KMS-11 (cell line): ENCODE data around the gene IL1RAPL2.
"Not testable (repeated sequence)": the region's sequence is repeated elsewhere in the genome, so short reads cannot be mapped to it uniquely, and the experiment has no call there.

ENCODE experiments used
- H2AFZ ChIP-seq: fragments of 200-600 bp; sonication (generic); 2 replicates; pipeline ENCODE4 v1.6.1; 2016; ENCODE audit warnings: antibody characterized with exemption, mixed run types, low read depth
- H3K27ac ChIP-seq: fragments of 200-600 bp; sonication (generic); 2 replicates; pipeline ENCODE4 v1.6.1; 2016; ENCODE audit warnings: mild to moderate bottlenecking, mixed run types
- H3K27me3 ChIP-seq: fragments of 200-600 bp; sonication (generic); 2 replicates; pipeline ENCODE4 v1.6.1; 2017; ENCODE audit warnings: mild to moderate bottlenecking, low read depth, mixed run types, moderate library complexity; ENCODE audit not compliant: insufficient read depth
- H3K36me3 ChIP-seq: fragments of 200-600 bp; sonication (generic); 2 replicates; pipeline ENCODE4 v1.6.1; 2017; ENCODE audit warnings: mild to moderate bottlenecking, mixed run types; ENCODE audit not compliant: insufficient read depth
- H3K4me1 ChIP-seq: fragments of 200-600 bp; sonication (generic); 2 replicates; pipeline ENCODE4 v1.6.1; 2016; ENCODE audit warnings: mild to moderate bottlenecking, low read depth, mixed run types; ENCODE audit not compliant: poor library complexity, severe bottlenecking
- H3K4me2 ChIP-seq: fragments of 200-600 bp; sonication (generic); 2 replicates; pipeline ENCODE4 v1.7.0; 2016; ENCODE audit warnings: mild to moderate bottlenecking, mixed run types
- H3K4me3 ChIP-seq: fragments of 200-600 bp; sonication (generic); IDR thresholded peaks from 2 replicates; pipeline ENCODE4 v1.6.1; 2017; ENCODE audit warnings: low read depth, low read length, mixed read lengths; ENCODE audit not compliant: insufficient read depth
- H3K79me2 ChIP-seq: fragments of 200-600 bp; sonication (generic); 2 replicates; pipeline ENCODE4 v1.6.1; 2016; ENCODE audit warnings: low read depth, mixed run types; ENCODE audit not compliant: insufficient read depth
- H3K9ac ChIP-seq: fragments of 200-600 bp; sonication (generic); 2 replicates; pipeline ENCODE4 v1.6.1; 2016; ENCODE audit warnings: mild to moderate bottlenecking, mixed run types
- H4K20me1 ChIP-seq: fragments of 200-600 bp; sonication (generic); 2 replicates; pipeline ENCODE4 v1.6.1; 2016; ENCODE audit warnings: mild to moderate bottlenecking, mixed run types; ENCODE audit not compliant: insufficient read depth
- CTCF ChIP-seq: fragments of 200-600 bp; sonication (generic); conservative IDR thresholded peaks from 2 replicates; pipeline ENCODE4 v1.6.1; 2017; ENCODE audit warnings: low read depth, mild to moderate bottlenecking, antibody characterized with exemption, low read length, moderate library complexity, mixed read lengths

The IL1RAPL2 gene

GRCh38 chrX:104665691-104666090, 99.7 kb downstream of the IL1RAPL2 start:
- Histone ChIP-seq H3K4me2 (no peak overlapping the region), H2AFZ (no peak overlapping the region), H3K4me1 (peaks cover 11% of the 10 kb centered on the region), H3K79me2 (no peaks in the 10 kb centered on the region), H3K9ac (no peak overlapping the region), H3K27ac (no peak overlapping the region), H3K27me3 (no peaks in the 10 kb centered on the region), H3K4me3 (no peak overlapping the region), H4K20me1 (no peaks in the 10 kb centered on the region), H3K36me3 (no peaks in the 10 kb centered on the region)
- no peak for TF ChIP-seq CTCF

DNA sequence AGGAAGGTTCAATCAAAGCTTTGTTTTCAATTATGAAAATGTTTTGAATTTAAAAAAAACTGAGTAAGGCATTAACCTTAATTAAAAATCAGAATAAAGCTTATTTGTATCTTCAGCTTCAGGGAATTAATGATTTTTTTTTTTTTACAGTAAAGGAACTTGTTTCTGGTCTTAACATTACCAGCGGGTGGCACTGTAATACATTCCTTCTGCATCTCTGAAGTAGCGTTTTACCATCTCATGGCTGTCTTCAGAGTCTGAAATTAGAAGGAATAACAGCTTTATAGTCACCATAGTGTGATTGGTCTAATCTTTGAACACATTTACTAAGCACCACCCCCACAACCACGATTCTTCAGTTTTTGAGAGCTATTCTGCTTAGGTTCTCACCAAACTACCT, 102.6 kb downstream of the IL1RAPL2 start:
- H3K27ac ChIP-seq, result no peak overlapping the region
- H3K27me3 ChIP-seq, result no peaks in the 10 kb centered on the region
- no peaks in the 10 kb centered on the region for H3K4me1 ChIP-seq
- no peaks in the 10 kb centered on the region for H4K20me1 ChIP-seq
- no peak overlapping the region for H3K4me3 ChIP-seq
- no peak overlapping the region for H2AFZ ChIP-seq
- H3K79me2 ChIP-seq, result no peaks in the 10 kb centered on the region
- TF ChIP-seq CTCF, result no peak
- no peaks in the 10 kb centered on the region for H3K36me3 ChIP-seq
- H3K9ac ChIP-seq, result no peak overlapping the region
- no peak overlapping the region for H3K4me2 ChIP-seq

DNA sequence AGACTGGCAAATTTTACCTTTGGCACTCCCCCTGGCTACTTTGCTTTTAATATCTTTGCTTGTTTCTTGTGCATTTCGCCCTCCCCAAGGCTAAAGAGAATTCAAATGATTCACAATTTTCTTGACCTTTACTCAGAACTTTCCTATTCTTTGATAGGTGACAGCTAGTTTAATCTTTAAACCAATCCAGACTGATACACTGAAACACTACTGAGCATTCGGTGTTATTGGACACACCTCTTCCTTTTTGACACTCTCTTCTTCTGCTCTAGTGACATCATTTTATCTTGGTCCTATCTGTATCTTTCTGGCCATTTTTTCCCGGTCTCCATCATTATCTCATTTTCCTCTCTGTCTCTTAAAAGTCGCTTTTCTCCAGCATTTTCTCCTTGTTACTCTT, 103.1 kb downstream of the IL1RAPL2 start:
- no peak overlapping the region for H2AFZ ChIP-seq
- H3K27me3 ChIP-seq, result no peaks in the 10 kb centered on the region
- H3K79me2 ChIP-seq, result no peaks in the 10 kb centered on the region
- TF ChIP-seq CTCF, result no peak
- no peaks in the 10 kb centered on the region for H3K4me1 ChIP-seq
- H3K4me2 ChIP-seq, result no peak overlapping the region
- no peaks in the 10 kb centered on the region for H3K36me3 ChIP-seq
- no peak overlapping the region for H3K9ac ChIP-seq
- H4K20me1 ChIP-seq, result no peaks in the 10 kb centered on the region
- no peak overlapping the region for H3K4me3 ChIP-seq
- no peak overlapping the region for H3K27ac ChIP-seq

GRCh38 chrX:104670051-104670450, 104.1 kb downstream of the IL1RAPL2 start:
- H2AFZ ChIP-seq, result no peak overlapping the region
- H3K4me2 ChIP-seq, result no peak overlapping the region
- no peaks in the 10 kb centered on the region for H3K27me3 ChIP-seq
- no peaks in the 10 kb centered on the region for H3K36me3 ChIP-seq
- no peak overlapping the region for H3K4me3 ChIP-seq
- TF ChIP-seq CTCF, result no peak
- no peak overlapping the region for H3K9ac ChIP-seq
- no peak overlapping the region for H3K27ac ChIP-seq
- no peaks in the 10 kb centered on the region for H4K20me1 ChIP-seq
- no peaks in the 10 kb centered on the region for H3K79me2 ChIP-seq
- no peaks in the 10 kb centered on the region for H3K4me1 ChIP-seq

DNA sequence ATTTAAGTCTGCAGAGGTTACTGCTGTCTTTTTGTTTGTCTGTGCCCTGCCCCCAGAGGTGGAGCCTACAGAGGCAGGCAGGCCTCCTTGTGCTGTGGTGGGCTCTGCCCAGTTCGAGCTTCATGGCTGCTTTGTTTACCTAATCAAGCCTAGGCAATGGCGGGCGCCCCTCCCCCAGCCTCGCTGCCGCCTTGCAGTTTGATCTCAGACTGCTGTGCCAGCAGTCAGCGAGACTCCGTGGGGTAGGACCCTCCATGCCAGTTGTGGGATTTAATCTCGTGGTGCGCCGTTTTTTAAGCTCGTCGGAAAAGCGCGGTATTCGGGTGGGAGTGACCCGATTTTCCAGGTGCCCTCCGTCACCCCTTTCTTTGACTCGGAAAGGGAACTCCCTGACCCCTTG, 111.5 kb downstream of the IL1RAPL2 start:
- H3K36me3 ChIP-seq, H3K27me3 ChIP-seq, H4K20me1 ChIP-seq, H3K4me2 ChIP-seq, H2AFZ ChIP-seq, H3K27ac ChIP-seq, H3K9ac ChIP-seq, H3K4me3 ChIP-seq, H3K79me2 ChIP-seq, H3K4me1 ChIP-seq: not testable (repeated sequence)
